SJSA1 (cell line): ENCODE results near the gene RRM2. TPM values are rescaled to one million over a fixed set of nuclear protein-coding genes. Genes with fewer than 3 reads are reported as not detected.

Source experiments
- DNase-seq, 2 experiments: peaks; one replicate each; pipeline ENCODE4 v3.0.0-alpha.2; 2015 to 2020; ENCODE audit warnings: low spot score in 2 of 2, low read depth in 1 of 2
- H3K27ac ChIP-seq: fragments of 250-450 bp; sonication (Bioruptor Pico); 2 replicates; pipeline ENCODE4 v1.5.1; 2020; ENCODE audit warnings: mild to moderate bottlenecking, moderate library complexity
- H3K27me3 ChIP-seq: fragments of 250-450 bp; sonication (Bioruptor Pico); replicated peaks from 2 replicates; pipeline ENCODE4 v1.5.1; 2020; ENCODE audit warnings: mild to moderate bottlenecking, moderate library complexity
- H3K36me3 ChIP-seq: fragments of 250-450 bp; sonication (Bioruptor Pico); 2 replicates; pipeline ENCODE4 v1.5.1; 2020; ENCODE audit warnings: mild to moderate bottlenecking
- H3K4me1 ChIP-seq: fragments of 250-450 bp; sonication (Bioruptor Pico); replicated peaks from 2 replicates; pipeline ENCODE4 v1.6.1; 2021; ENCODE audit warnings: mild to moderate bottlenecking
- H3K4me3 ChIP-seq: fragments of 250-450 bp; sonication (Bioruptor Pico); 2 replicates; pipeline ENCODE4 v1.5.1; 2020; ENCODE audit warnings: mild to moderate bottlenecking
- H3K9me3 ChIP-seq: fragments of 250-450 bp; sonication (Bioruptor Pico); replicated peaks from 2 replicates; pipeline ENCODE4 v1.5.1; 2020; ENCODE audit warnings: mild to moderate bottlenecking
- total RNA-seq: library from RNA; depleted of rRNA; stranded (reverse); fragments of >200 nt; shearing (Covaris generic); gene quantifications from 2 replicates; pipeline ENCODE4 v1.2.3, GENCODE V29; 2014

RRM2 gene
- total RNA-seq, 1 experiment from 2014 or later = 209 TPM

- H3K9me3 ChIP-seq = no peaks in the 10 kb centered on the region
- H3K36me3 ChIP-seq = peaks cover 99% of the 10 kb centered on the region
- H3K4me3 ChIP-seq = no peak overlapping the region
- no peak for DNase-seq
- H3K27me3 ChIP-seq = no peaks in the 10 kb centered on the region
- H3K4me1 ChIP-seq = peaks cover 44% of the 10 kb centered on the region
- H3K27ac ChIP-seq = no peak overlapping the region
Measured at GRCh38 chr2:10128420-10128819, 5.9 kb downstream of the RRM2 start.

DNA sequence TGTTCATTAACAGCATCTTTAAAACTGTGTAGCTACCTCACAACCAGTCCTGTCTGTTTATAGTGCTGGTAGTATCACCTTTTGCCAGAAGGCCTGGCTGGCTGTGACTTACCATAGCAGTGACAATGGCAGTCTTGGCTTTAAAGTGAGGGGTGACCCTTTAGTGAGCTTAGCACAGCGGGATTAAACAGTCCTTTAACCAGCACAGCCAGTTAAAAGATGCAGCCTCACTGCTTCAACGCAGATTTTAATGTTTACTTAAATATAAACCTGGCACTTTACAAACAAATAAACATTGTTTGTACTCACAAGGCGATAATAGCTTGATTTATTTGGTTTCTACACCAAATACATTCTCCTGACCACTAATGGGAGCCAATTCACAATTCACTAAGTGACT lies 7.0 kb downstream of the RRM2 start:
- DNase-seq = no peak
- Histone ChIP-seq H3K9me3 (no peaks in the 10 kb centered on the region), H3K4me1 (peaks cover 42% of the 10 kb centered on the region), H3K27ac (no peak overlapping the region), H3K4me3 (no peak overlapping the region), H3K36me3 (peaks cover 96% of the 10 kb centered on the region), H3K27me3 (no peaks in the 10 kb centered on the region)

GRCh38 chr2:10132043-10132575 lies 9.6 kb downstream of the RRM2 start:
- Histone ChIP-seq H3K27me3 (no peaks in the 10 kb centered on the region), H3K4me3 (no peak overlapping the region), H3K4me1 (peaks cover 43% of the 10 kb centered on the region), H3K9me3 (no peaks in the 10 kb centered on the region), H3K36me3 (peaks cover 88% of the 10 kb centered on the region), H3K27ac (no peak overlapping the region)
- DNase-seq = no peak

- peaks cover 43% of the 10 kb centered on the region for H3K4me1 ChIP-seq
- peak in 1 of 2 experiments; percentile 63 for DNase-seq
- H3K4me3 ChIP-seq = no peak overlapping the region
- H3K27me3 ChIP-seq = no peaks in the 10 kb centered on the region
- no peaks in the 10 kb centered on the region for H3K9me3 ChIP-seq
- H3K27ac ChIP-seq = no peak overlapping the region
- H3K36me3 ChIP-seq = peaks cover 85% of the 10 kb centered on the region
Measured at GRCh38 chr2:10132596-10132995, 10.1 kb downstream of the RRM2 start.

- Histone ChIP-seq H3K27me3 (no peaks in the 10 kb centered on the region), H3K4me1 (peaks cover 41% of the 10 kb centered on the region), H3K9me3 (no peaks in the 10 kb centered on the region), H3K27ac (no peak overlapping the region), H3K4me3 (no peak overlapping the region), H3K36me3 (peaks cover 80% of the 10 kb centered on the region)
- no peak for DNase-seq
Measured at GRCh38 chr2:10132996-10133647, 10.6 kb downstream of the RRM2 start.

GRCh38 chr2:10135296-10136089 lies 13.0 kb downstream of the RRM2 start:
- Histone ChIP-seq H3K4me1 (peaks cover 34% of the 10 kb centered on the region), H3K36me3 (peaks cover 60% of the 10 kb centered on the region), H3K27ac (no peak overlapping the region), H3K27me3 (no peaks in the 10 kb centered on the region), H3K4me3 (no peak overlapping the region), H3K9me3 (no peaks in the 10 kb centered on the region)
- DNase-seq = peak; percentile 80 to 89

- DNase-seq = no peak
- no peaks in the 10 kb centered on the region for H3K27me3 ChIP-seq
- H3K4me1 ChIP-seq = peaks cover 34% of the 10 kb centered on the region
- no peak overlapping the region for H3K27ac ChIP-seq
- no peak overlapping the region for H3K4me3 ChIP-seq
- H3K36me3 ChIP-seq = peaks cover 55% of the 10 kb centered on the region
- no peaks in the 10 kb centered on the region for H3K9me3 ChIP-seq
Measured at GRCh38 chr2:10136101-10136934, 13.8 kb downstream of the RRM2 start.

GRCh38 chr2:10137053-10137843 lies 14.7 kb downstream of the RRM2 start:
- no peak for DNase-seq
- no peaks in the 10 kb centered on the region for H3K9me3 ChIP-seq

GRCh38 chr2:10139536-10139935 lies 17.0 kb downstream of the RRM2 start:
- peaks cover 58% of the 10 kb centered on the region for H3K36me3 ChIP-seq
- no peak overlapping the region for H3K27ac ChIP-seq
- H3K4me3 ChIP-seq = no peak overlapping the region
- H3K9me3 ChIP-seq = no peaks in the 10 kb centered on the region
- H3K27me3 ChIP-seq = no peaks in the 10 kb centered on the region
- peaks cover 18% of the 10 kb centered on the region for H3K4me1 ChIP-seq
- no peak for DNase-seq

More at GRCh38 chr2:10137053-10137843, 14.7 kb downstream of the RRM2 start:
- peaks cover 55% of the 10 kb centered on the region for H3K36me3 ChIP-seq
- H3K27me3 ChIP-seq = no peaks in the 10 kb centered on the region
- peaks cover 32% of the 10 kb centered on the region for H3K4me1 ChIP-seq
- H3K4me3 ChIP-seq = no peak overlapping the region
- no peak overlapping the region for H3K27ac ChIP-seq

DNA sequence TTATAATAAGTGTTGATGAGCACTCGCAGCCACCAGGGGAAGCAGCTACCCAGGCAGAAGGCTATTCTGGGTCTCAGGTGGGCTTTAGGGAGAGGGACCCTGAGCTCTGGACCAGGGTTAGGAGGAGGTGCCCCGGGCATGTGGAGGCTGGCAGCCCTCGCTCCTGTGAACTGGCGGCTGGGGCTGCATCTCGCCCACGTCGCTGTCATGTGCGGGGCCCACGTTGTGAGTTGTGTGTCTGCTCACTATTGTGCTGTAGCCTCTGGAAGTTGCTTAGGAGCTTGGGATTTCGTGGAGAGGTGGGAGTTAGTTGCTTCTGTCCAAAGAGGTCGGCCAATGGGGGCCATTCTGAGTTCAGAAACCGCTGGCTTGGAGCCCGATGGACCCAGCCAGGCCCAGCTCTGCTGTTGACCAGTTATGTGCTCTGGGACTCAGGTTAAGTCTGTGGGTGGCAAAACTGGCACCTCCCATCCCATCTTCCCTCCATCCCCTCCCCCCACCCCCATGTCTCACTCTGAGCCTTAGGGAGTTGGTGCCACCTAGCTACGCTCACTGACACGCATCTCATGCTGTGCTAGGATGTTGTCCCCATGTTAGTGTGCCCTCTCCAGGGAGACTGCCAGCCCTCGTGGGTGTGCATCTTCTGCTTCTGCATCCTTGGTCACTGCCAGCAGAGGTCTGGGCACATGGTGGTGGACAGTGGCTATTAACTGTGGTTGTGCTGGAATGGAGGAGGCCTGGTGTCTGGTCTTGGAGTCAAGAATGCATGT lies 18.5 kb downstream of the RRM2 start:
- no peaks in the 10 kb centered on the region for H3K9me3 ChIP-seq
- DNase-seq = no peak
- no peaks in the 10 kb centered on the region for H3K27me3 ChIP-seq
- H3K36me3 ChIP-seq = peaks cover 67% of the 10 kb centered on the region
- no peak overlapping the region for H3K27ac ChIP-seq
- H3K4me1 ChIP-seq = peaks cover 4% of the 10 kb centered on the region
- H3K4me3 ChIP-seq = no peak overlapping the region

DNA sequence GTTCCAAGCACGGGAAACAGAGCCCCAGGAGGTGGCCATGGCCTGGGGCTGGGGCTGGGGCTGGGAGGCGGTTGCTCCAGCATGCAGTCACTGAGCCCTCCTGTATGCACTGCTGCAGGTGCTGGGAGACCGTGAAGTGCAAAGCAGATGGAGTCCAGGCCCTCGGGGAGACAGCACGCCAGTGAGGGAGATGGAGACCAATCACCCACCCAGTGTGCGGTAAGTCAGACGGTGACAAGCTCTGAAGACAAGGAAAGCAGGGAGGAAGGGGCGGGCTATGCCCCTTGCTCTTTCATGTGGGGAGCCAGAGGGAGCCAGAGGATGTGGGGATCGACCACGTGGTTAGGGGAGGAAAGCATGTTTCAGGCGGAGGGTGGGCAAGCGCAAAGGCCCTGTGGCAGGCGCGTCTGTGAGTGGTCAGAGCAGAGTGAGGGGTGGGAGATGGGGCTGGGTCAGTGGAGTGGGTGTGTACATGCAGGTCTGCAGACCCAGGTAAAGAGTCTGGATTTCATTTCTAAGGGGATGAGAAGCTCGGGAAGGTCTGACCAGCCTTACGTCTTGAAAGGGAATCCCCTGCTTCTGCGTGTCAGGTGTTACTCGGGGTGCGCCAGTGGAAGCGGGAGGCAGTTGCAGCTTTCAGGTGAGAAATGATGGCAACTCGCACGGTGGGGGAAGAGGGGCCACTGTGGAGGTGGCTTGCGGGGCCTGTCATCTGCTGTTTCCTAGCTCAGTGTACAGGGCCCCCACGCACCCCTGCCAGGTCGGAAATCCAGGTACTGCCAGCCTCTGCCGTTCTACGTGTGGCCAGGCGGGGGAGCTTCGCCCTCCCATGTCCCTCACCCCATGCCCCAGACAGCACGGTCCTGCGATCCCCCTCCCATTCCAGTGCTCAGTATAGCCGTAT lies 19.4 kb downstream of the RRM2 start:
- H3K4me3 ChIP-seq = no peak overlapping the region
- no peaks in the 10 kb centered on the region for H3K27me3 ChIP-seq
- no peak overlapping the region for H3K27ac ChIP-seq
- peaks cover 65% of the 10 kb centered on the region for H3K36me3 ChIP-seq
- no peaks in the 10 kb centered on the region for H3K4me1 ChIP-seq
- H3K9me3 ChIP-seq = no peaks in the 10 kb centered on the region
- DNase-seq = no peak

GRCh38 chr2:10142640-10142965 lies 20.1 kb downstream of the RRM2 start:
- no peak overlapping the region for H3K27ac ChIP-seq
- H3K36me3 ChIP-seq = peaks cover 68% of the 10 kb centered on the region
- no peaks in the 10 kb centered on the region for H3K27me3 ChIP-seq
- H3K9me3 ChIP-seq = no peaks in the 10 kb centered on the region
- DNase-seq = no peak
- no peaks in the 10 kb centered on the region for H3K4me1 ChIP-seq
- H3K4me3 ChIP-seq = no peak overlapping the region
